Fibroblast of pulmonary artery (primary cell): Measurements from ENCODE around the gene CMSS1.

Experiments
- DNase-seq: peaks from one replicate; pipeline ENCODE4 v3.0.0-alpha.2; 2010; ENCODE audit warnings: low read depth
- H3K4me3 ChIP-seq: replicated peaks from 2 replicates; pipeline ENCODE4 v1.5.1; 2011; ENCODE audit warnings: low read depth, mild to moderate bottlenecking, control low read depth, low read length, moderate library complexity
- CTCF ChIP-seq: IDR thresholded peaks from 2 replicates; pipeline ENCODE4 v1.5.1; 2011; ENCODE audit warnings: mild to moderate bottlenecking, control low read depth, low read length, inconsistent platforms; ENCODE audit errors: missing control alignments

The CMSS1 gene

GRCh38 chr3:99951701-99952100, 134.0 kb downstream of the CMSS1 start:
- DNase-seq, result no peak
- no peak overlapping the region for H3K4me3 ChIP-seq
- TF ChIP-seq CTCF, result no peak

- DNase-seq, result peak; percentile 39
- H3K4me3 ChIP-seq, result no peak overlapping the region
- no peak for TF ChIP-seq CTCF
These were observed 134.6 kb downstream of the CMSS1 start for GRCh38 chr3:99952306-99952705.

- TF ChIP-seq CTCF, result no peak
- no peak overlapping the region for H3K4me3 ChIP-seq
- DNase-seq, result no peak
These were observed 135.9 kb downstream of the CMSS1 start for GRCh38 chr3:99953596-99953995.

- H3K4me3 ChIP-seq, result no peak overlapping the region
- no peak for DNase-seq
- no peak for TF ChIP-seq CTCF
These were observed 137.4 kb downstream of the CMSS1 start for GRCh38 chr3:99954914-99955644.

- DNase-seq, result no peak
- H3K4me3 ChIP-seq, result no peak overlapping the region
- no peak for TF ChIP-seq CTCF
These were observed 138.3 kb downstream of the CMSS1 start for GRCh38 chr3:99955773-99956562.

GRCh38 chr3:99957151-99957796, 139.6 kb downstream of the CMSS1 start:
- H3K4me3 ChIP-seq, result no peak overlapping the region
- DNase-seq, result no peak
- no peak for TF ChIP-seq CTCF
